Myocyte (in vitro differentiated cells): ENCODE data around the gene CNNM1. TPM values are rescaled to one million over a fixed set of nuclear protein-coding genes. Genes with fewer than 3 reads are reported as not detected.
A peak's percentile ranks its signal among the peaks of the same experiment; 100 is the strongest.

Experiments used
- DNase-seq: peaks from one replicate; pipeline ENCODE4 v3.0.0-alpha.2; 2012; ENCODE audit warnings: low read depth
- total RNA-seq: library from RNA; depleted of rRNA; stranded (reverse); fragments of >200 nt; gene quantifications from 2 replicates; pipeline ENCODE4 v1.2.3, GENCODE V29; 2014

Gene CNNM1
- total RNA-seq, 1 donor from 2014 or later: not detected

GRCh38 chr10:99418910-99419624, 89.9 kb downstream of the CNNM1 start:
- no peak for DNase-seq

GRCh38 chr10:99419688-99420087, 90.5 kb downstream of the CNNM1 start:
- DNase-seq: no peak

GRCh38 chr10:99421233-99421739, 92.1 kb downstream of the CNNM1 start:
- no peak for DNase-seq

GRCh38 chr10:99422529-99423096, 93.5 kb downstream of the CNNM1 start:
- no peak for DNase-seq

- peak; percentile 23 for DNase-seq
These were observed 95.5 kb downstream of the CNNM1 start for GRCh38 chr10:99424656-99425055.

GRCh38 chr10:99425204-99425603, 96.0 kb downstream of the CNNM1 start:
- peak; percentile 87 for DNase-seq

- no peak for DNase-seq
These were observed 97.5 kb downstream of the CNNM1 start for GRCh38 chr10:99426689-99427088.

GRCh38 chr10:99427566-99428190, 98.5 kb downstream of the CNNM1 start:
- DNase-seq: no peak

GRCh38 chr10:99429517-99430095, 100.5 kb downstream of the CNNM1 start:
- DNase-seq: no peak

- no peak for DNase-seq
These were observed 100.9 kb downstream of the CNNM1 start for GRCh38 chr10:99430116-99430450.

GRCh38 chr10:99430451-99431189, 101.5 kb downstream of the CNNM1 start, which contains the start of gene GOT1:
Gene GOT1, minus strand, starts transcription at chr10:99430624. Its CDS starts 59 bp downstream, at chr10:99430565.
- DNase-seq: peak; percentile 100

- peak; percentile 40 for DNase-seq
These were observed 102.1 kb downstream of the CNNM1 start for GRCh38 chr10:99431190-99431760.

- no peak for DNase-seq
These were observed 102.9 kb downstream of the CNNM1 start for GRCh38 chr10:99432047-99432446.

- no peak for DNase-seq
These were observed 103.7 kb downstream of the CNNM1 start for GRCh38 chr10:99432881-99433280.

GRCh38 chr10:99433378-99434020, 104.3 kb downstream of the CNNM1 start:
- peak; percentile 33 for DNase-seq

GRCh38 chr10:99435986-99436638, 107.0 kb downstream of the CNNM1 start:
- DNase-seq: peak; percentile 75

GRCh38 chr10:99438890-99439289, 109.7 kb downstream of the CNNM1 start:
- DNase-seq: no peak

GRCh38 chr10:99442394-99442793, 113.2 kb downstream of the CNNM1 start:
- no peak for DNase-seq

GRCh38 chr10:99443500-99443899, 114.3 kb downstream of the CNNM1 start:
- DNase-seq: no peak
